ENCODE measurements around the gene COL23A1.
"Not testable (repeated sequence)": the region's sequence is repeated elsewhere in the genome, so short reads cannot be mapped to it uniquely, and the experiment has no call there.

Gene COL23A1

GRCh38 chr5:178199581-178200434, 390.4 kb downstream of the COL23A1 start:
- in situ Hi-C loops (cut with MboI; ENCODE audit: low pct_unique_long_range_greater_than_20kb, low sequenced_read_pairs) = no loop called here

GRCh38 chr5:178198706-178199105, 391.5 kb downstream of the COL23A1 start:
- no peak for DNase-seq
- in situ Hi-C loops (cut with MboI; ENCODE audit: low pct_unique_long_range_greater_than_20kb, low sequenced_read_pairs) = no loop called here

More at GRCh38 chr5:178199581-178200434, 390.4 kb downstream of the COL23A1 start:
- DNase-seq = no peak

DNA sequence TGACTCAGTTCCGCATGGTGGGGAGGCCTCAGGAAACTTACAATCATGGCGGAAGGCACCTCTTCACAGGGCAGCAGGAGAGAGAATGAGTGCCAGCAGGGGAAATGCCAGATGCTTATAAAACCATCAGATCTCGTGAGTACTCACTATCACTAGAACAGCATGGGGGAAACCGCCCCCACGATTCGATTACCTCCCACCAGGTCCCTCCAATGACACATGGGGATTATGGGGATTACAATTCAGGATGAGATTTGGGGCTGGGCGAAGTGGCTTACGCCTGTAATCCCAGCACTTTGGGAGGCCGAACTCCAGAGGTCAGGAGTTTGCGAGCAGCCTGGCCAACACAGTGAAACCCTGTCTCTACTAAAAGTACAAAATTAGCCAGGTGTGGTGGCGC, 392.0 kb downstream of the COL23A1 start:
- DNase-seq; in situ Hi-C loops (cut with MboI; ENCODE audit: low pct_unique_long_range_greater_than_20kb, low sequenced_read_pairs): not testable (repeated sequence)

DNA sequence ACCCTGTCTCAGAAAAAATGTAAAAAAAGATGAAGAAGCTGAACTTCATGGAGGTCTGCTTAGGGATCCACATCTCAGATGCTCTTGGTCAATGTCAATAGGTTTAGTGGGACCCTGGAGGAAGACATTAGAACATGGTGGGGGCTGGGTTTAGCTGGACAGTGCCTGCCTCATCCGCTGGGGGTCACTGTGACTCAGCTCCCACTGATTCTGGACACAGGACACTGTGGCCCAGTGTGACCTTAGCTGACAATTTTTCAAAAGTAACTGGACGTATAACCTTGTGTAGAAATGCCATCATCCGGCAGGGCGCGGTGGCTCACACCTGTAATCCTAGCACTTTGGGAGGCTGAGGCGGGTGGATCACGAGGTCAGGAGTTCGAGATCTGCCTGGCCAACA, 393.2 kb downstream of the COL23A1 start:
- DNase-seq = no peak
- in situ Hi-C loops (cut with MboI; ENCODE audit: low pct_unique_long_range_greater_than_20kb, low sequenced_read_pairs) = no loop called here

GRCh38 chr5:178196281-178196812, 393.8 kb downstream of the COL23A1 start:
- in situ Hi-C loops (cut with MboI; ENCODE audit: low pct_unique_long_range_greater_than_20kb, low sequenced_read_pairs) = no loop called here
- no peak for DNase-seq

GRCh38 chr5:178194026-178194425, 396.2 kb downstream of the COL23A1 start:
- in situ Hi-C loops (cut with MboI; ENCODE audit: low pct_unique_long_range_greater_than_20kb, low sequenced_read_pairs) = no loop called here
- DNase-seq = peak; percentile 86

DNA sequence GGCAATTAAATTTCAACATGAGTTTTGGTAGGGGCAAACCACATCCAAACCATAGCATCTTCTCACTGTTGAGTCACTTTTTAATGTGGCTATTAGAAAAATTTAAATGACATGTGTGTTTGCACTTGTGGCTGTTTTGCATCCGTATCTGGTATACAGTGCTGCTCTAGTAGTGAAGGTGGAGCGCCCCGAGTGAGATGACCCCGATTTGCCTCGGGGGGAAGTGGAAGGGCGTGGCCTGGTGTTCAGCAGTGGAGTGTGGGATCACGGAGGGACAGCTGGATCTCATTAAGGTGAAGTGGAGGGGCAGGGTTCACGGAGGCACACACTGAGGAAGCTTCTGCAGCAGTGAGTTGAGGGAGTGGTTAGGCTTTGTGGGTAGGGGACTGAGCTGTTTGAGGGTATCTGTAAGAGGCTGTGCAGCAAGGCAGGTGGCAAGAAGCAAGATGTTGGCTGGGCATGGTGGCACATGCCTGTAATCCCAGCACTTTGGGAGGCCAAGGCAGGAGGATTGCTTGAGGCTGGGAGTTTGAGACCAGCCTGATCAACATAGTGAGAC, 396.9 kb downstream of the COL23A1 start:
- in situ Hi-C loops (cut with MboI; ENCODE audit: low pct_unique_long_range_greater_than_20kb, low sequenced_read_pairs) = no loop called here
- DNase-seq = no peak

GRCh38 chr5:178192787-178193186, 397.4 kb downstream of the COL23A1 start:
- no peak for DNase-seq
- in situ Hi-C loops (cut with MboI; ENCODE audit: low pct_unique_long_range_greater_than_20kb, low sequenced_read_pairs) = no loop called here

DNA sequence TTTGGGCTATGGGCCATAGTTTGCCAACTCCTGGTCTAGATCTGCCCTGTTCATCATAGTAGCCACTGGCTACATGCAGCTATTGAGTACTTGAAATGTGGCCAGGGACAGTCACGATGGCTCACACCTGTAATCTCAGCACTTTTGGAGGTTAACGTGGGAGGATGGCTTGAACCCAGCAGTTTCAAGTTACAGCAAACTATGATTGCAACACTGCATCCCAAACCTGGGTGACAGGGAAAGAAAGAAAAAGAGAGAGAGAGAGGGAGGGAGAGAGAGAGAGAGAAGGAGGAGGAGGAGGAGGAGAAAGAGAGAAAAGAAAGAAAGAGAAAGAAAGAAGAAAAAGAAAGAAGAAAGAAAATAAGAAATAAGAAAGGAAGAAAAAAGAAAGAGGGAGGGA, 397.9 kb downstream of the COL23A1 start:
- in situ Hi-C loops (cut with MboI; ENCODE audit: low pct_unique_long_range_greater_than_20kb, low sequenced_read_pairs) = no loop called here
- DNase-seq = no peak

- no peak for DNase-seq
- in situ Hi-C loops (cut with MboI; ENCODE audit: low pct_unique_long_range_greater_than_20kb, low sequenced_read_pairs) = no loop called here
These were observed 398.5 kb downstream of the COL23A1 start for GRCh38 chr5:178191661-178192060.

GRCh38 chr5:178189433-178189832, 400.8 kb downstream of the COL23A1 start:
- in situ Hi-C loops (cut with MboI; ENCODE audit: low pct_unique_long_range_greater_than_20kb, low sequenced_read_pairs) = no loop called here
- DNase-seq = no peak

Data from KBM-7 (cell line).